Uterus (tissue), 2 donors: ENCODE measurements around the gene TRIP12.

ENCODE experiments used
- POLR2A ChIP-seq, 2 donors: fragments of 450-650 bp; IDR thresholded peaks; one replicate each; pipeline ENCODE4 v1.6.1; 2016; ENCODE audit warnings: antibody characterized with exemption in 2 of 2, mild to moderate bottlenecking in 1 of 2, moderate library complexity in 1 of 2
- TF ChIP-seq, protein P1 (sequence below), 4 experiments: fragments of 200-600 bp in 2 of 4; fragments of 450-650 bp in 2 of 4; sonication (generic) in 2 of 4; IDR thresholded peaks; one replicate each; pipeline ENCODE4 v1.5.1; 2016 to 2019; ENCODE audit warnings: antibody characterized with exemption in 4 of 4, mild to moderate bottlenecking in 2 of 4, moderate library complexity in 1 of 4

DNA sequence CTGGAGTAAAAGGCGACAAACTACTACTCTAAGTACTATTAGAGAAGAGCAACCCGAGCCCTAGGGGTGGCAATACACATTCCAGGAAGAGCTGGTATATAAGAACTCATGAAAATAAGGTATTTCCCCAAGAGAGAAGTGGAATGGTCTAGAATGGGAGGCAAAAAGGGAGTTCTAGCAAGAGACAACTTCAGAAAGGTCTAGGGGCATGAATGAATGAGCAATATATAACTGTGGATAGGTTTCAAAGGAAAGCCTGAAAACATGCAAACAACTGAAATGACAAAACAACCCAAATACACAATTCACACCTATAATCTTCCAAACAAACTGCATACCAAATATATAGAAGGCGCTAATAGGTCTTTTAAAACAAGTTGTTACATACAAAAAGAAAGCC, 22.2 kb downstream of the TRIP12 start:
- TF ChIP-seq, protein P1, sequence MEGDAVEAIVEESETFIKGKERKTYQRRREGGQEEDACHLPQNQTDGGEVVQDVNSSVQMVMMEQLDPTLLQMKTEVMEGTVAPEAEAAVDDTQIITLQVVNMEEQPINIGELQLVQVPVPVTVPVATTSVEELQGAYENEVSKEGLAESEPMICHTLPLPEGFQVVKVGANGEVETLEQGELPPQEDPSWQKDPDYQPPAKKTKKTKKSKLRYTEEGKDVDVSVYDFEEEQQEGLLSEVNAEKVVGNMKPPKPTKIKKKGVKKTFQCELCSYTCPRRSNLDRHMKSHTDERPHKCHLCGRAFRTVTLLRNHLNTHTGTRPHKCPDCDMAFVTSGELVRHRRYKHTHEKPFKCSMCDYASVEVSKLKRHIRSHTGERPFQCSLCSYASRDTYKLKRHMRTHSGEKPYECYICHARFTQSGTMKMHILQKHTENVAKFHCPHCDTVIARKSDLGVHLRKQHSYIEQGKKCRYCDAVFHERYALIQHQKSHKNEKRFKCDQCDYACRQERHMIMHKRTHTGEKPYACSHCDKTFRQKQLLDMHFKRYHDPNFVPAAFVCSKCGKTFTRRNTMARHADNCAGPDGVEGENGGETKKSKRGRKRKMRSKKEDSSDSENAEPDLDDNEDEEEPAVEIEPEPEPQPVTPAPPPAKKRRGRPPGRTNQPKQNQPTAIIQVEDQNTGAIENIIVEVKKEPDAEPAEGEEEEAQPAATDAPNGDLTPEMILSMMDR (IDR thresholded peaks at IDR 0.05), result no peak
- TF ChIP-seq POLR2A (IDR thresholded peaks at IDR 0.05), result no peak
